ENCODE results near the gene LYL1. TPM values are rescaled to one million over a fixed set of nuclear protein-coding genes. Genes with fewer than 3 reads are reported as not detected.

Gene LYL1
- not detected in 2 replicates for polyA plus RNA-seq

GRCh38 chr19:13102666-13103580 is at the start of gene LYL1:
Gene LYL1 (minus strand): TSS chr19:13102858. CDS start chr19:13101171, 1,687 bp downstream.

GRCh38 chr19:13150187-13150930 is 47.7 kb upstream of the LYL1 start, which contains the start of the genes IER2 and STX10:
Gene IER2 (plus strand): TSS chr19:13150411. CDS start chr19:13153187, 2,776 bp downstream.
Gene STX10 (minus strand): TSS chr19:13150375. CDS start chr19:13150173, 202 bp downstream.

GRCh38 chr19:13117772-13118423 is 15.2 kb upstream of the LYL1 start, which contains the start of gene NACC1:
Gene NACC1 (plus strand): TSS chr19:13118264. CDS start chr19:13135208, 16,944 bp downstream.

GRCh38 chr19:13116282-13117175 is 13.9 kb upstream of the LYL1 start, which contains the start of gene TRMT1:
Gene TRMT1 (minus strand): TSS chr19:13116740. CDS start chr19:13116399, 341 bp downstream.

Other genes starting within 250 kb of the LYL1 start
- 1.5 and 2.8 TPM in 2 replicates for gene DNASE2, start 221.4 kb downstream of the LYL1 start, polyA plus RNA-seq
- not detected in 2 replicates for gene KLF1, start 215.7 kb downstream of the LYL1 start, polyA plus RNA-seq
- 7.2 and 8.1 TPM in 2 replicates for gene GCDH, start 211.7 kb downstream of the LYL1 start, polyA plus RNA-seq
- gene SYCE2, start 183.6 kb downstream of the LYL1 start, polyA plus RNA-seq, result not detected in 2 replicates
- 39.0 and 40.7 TPM in 2 replicates for gene FARSA, start 169.1 kb downstream of the LYL1 start, polyA plus RNA-seq
- 1,157 and 1,633 TPM in 2 replicates for gene CALR, start 164.2 kb downstream of the LYL1 start, polyA plus RNA-seq
- 35.9 and 39.6 TPM in 2 replicates for gene RAD23A, start 157.0 kb downstream of the LYL1 start, polyA plus RNA-seq
- 11.9 and 15.4 TPM in 2 replicates for gene GADD45GIP1, start 145.6 kb downstream of the LYL1 start, polyA plus RNA-seq
- gene DAND5, start 133.3 kb downstream of the LYL1 start, polyA plus RNA-seq, result not detected in 2 replicates
- gene NFIX, start 107.4 kb downstream of the LYL1 start, polyA plus RNA-seq, result 2.0 and 4.5 TPM in 2 replicates
- gene TRMT1, start 13.9 kb upstream of the LYL1 start, polyA plus RNA-seq, result 1.7 and 3.5 TPM in 2 replicates
- gene NACC1, start 15.4 kb upstream of the LYL1 start, polyA plus RNA-seq, result 0.10 and 0.63 TPM in 2 replicates
- 0.60 and 7.2 TPM in 2 replicates for gene STX10, start 47.5 kb upstream of the LYL1 start, polyA plus RNA-seq
- 0.19 and 0.41 TPM in 2 replicates for gene IER2, start 47.6 kb upstream of the LYL1 start, polyA plus RNA-seq

Data from Purkinje cell (primary cell).